ENCODE data around the gene C5orf58. TPM values are rescaled to one million over a fixed set of nuclear protein-coding genes. Genes with fewer than 3 reads are reported as not detected.

The C5orf58 gene
- total RNA-seq, 1 donor from 2014 or later: not detected

DNA sequence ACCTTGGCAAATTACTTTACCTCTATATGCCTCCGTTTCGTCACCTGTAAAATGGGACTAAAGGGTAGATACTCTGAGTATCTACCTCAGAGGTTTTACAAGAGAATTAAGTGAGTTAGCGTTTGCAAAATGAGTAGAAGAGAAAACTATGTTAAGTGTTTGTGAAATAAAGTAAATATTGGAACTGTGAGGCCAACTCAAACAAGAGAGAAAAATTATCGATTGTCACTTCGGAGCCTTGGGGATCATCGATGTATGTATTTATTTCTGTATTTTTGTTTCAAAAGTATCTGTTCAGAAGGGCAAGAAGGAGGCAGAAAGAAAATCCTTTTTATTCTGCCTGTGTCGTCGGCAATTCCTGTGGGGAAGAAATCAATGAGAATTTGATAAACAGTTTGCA, 25.8 kb upstream of the C5orf58 start:
- DNase-seq (ENCODE audit: low spot score): no peak
- peaks cover 23% of the 10 kb centered on the region for H3K27me3 Mint-ChIP-seq (ENCODE audit: low read depth)
- no peak overlapping the region for H3K27ac Mint-ChIP-seq
- H3K4me3 Mint-ChIP-seq (ENCODE audit: low read depth): no peak overlapping the region
- intact Hi-C loops (cut with micrococcal nuclease): no loop called here
- H3K4me1 Mint-ChIP-seq (ENCODE audit: low read depth): no peaks in the 10 kb centered on the region
- H3K36me3 Mint-ChIP-seq (ENCODE audit: low read depth): no peaks in the 10 kb centered on the region
- no peaks in the 10 kb centered on the region for H3K9me3 Mint-ChIP-seq

DNA sequence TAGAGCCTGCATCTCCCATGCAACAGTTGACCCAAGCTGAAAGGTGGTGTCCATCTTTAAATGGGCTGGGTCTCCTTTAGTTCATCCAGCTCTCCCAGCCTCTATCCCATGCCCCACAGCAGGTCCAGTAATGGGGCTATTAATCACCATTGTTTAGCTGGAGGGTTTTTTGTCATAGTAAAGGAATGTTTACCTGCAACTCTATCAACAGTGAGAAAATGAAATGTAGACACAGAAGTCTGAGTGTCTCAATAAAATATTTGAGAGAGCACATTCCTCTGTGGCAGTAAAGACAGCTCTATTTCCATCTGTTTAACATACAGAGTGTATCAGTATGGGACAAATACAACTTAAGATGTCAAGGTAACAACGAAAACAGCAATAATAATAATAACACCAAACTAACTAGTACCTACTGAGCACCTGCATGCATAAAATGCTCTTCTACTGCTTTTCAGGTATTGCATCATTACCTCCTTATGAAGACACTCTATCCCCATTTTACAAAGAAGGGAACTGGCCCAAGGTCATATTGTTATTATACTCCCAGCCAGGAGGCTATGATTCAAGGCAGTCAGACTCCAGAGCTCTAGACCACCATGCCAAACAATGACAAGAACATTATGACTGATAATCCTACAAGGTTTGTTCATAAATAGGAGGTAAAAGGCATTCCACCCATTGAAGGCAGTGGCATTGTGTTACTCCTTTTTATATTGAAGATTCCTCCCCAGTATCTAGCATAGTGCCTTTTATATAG, 21.0 kb upstream of the C5orf58 start:
- no peaks in the 10 kb centered on the region for H3K36me3 Mint-ChIP-seq (ENCODE audit: low read depth)
- intact Hi-C loops (cut with micrococcal nuclease): no loop called here

DNA sequence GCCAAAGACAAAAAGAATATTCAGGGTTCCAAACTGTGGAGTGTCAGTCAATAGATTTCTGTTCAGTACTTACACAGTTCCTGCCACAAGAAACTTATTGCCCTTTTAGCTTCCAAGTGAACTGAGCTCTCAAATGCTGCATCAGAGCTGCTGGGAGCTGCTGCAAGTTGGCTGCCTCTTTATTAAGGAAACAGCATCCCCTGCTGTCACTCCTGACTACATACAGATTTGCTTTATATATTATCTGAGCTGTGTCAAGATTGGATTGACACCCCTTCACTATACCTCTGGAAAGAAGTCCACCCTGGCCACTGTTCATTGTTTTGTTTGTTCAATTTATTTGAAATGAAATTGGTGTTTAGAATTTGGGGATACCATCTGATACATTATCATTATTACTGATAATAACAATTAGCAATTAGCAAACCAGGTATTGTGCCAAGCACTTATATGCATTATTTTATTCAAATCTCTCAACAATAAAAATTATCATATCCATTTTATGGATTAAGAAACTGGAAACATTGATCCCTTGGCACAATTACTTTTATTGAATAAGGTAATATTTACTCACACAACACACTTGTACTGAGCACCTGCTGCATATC, 16.4 kb upstream of the C5orf58 start:
- Mint-ChIP-seq H3K36me3 (ENCODE audit: low read depth) (no peaks in the 10 kb centered on the region), H3K4me1 (ENCODE audit: low read depth) (no peaks in the 10 kb centered on the region), H3K27ac (no peak overlapping the region), H3K9me3 (no peaks in the 10 kb centered on the region), H3K27me3 (ENCODE audit: low read depth) (peaks cover 15% of the 10 kb centered on the region), H3K4me3 (ENCODE audit: low read depth) (no peak overlapping the region)
- intact Hi-C loops (cut with micrococcal nuclease): loop anchor here (2.0 kb wide), 1 partner anchor 116 kb away; no protein-coding TSS in a partner anchor
- DNase-seq (ENCODE audit: low spot score): no peak

More for the DNA sequence above, 21.0 kb upstream of the C5orf58 start:
- no peak for DNase-seq (ENCODE audit: low spot score)
- H3K27ac Mint-ChIP-seq: no peak overlapping the region
- no peaks in the 10 kb centered on the region for H3K4me1 Mint-ChIP-seq (ENCODE audit: low read depth)
- no peak overlapping the region for H3K4me3 Mint-ChIP-seq (ENCODE audit: low read depth)
- H3K9me3 Mint-ChIP-seq: no peaks in the 10 kb centered on the region
- H3K27me3 Mint-ChIP-seq (ENCODE audit: low read depth): peaks cover 34% of the 10 kb centered on the region

DNA sequence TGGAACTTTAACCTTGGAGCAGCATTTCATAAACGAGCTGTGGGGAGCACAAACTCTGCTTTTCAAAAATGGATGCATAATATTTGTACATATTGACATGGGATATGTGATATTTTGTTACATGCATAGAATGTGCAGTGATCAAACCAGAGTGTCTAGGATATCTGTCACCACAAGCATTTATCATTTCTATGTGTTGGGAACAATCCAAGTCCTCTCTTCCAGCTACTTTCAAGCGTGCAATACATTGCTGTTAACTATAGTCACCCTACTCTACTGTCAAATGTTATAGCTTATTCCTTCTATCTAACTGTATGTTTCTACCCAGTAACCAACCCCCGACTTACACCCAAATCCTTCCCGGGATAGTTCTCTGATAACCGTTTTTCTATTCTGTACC, 15.0 kb upstream of the C5orf58 start:
- Mint-ChIP-seq H3K27ac (no peak overlapping the region), H3K9me3 (no peaks in the 10 kb centered on the region), H3K4me1 (ENCODE audit: low read depth) (no peaks in the 10 kb centered on the region), H3K4me3 (ENCODE audit: low read depth) (no peak overlapping the region), H3K36me3 (ENCODE audit: low read depth) (no peaks in the 10 kb centered on the region), H3K27me3 (ENCODE audit: low read depth) (peaks cover 13% of the 10 kb centered on the region)
- DNase-seq (ENCODE audit: low spot score): no peak
- intact Hi-C loops (cut with micrococcal nuclease): loop anchor here (2.0 kb wide), 1 partner anchor 117 kb away; no protein-coding TSS in a partner anchor

DNA sequence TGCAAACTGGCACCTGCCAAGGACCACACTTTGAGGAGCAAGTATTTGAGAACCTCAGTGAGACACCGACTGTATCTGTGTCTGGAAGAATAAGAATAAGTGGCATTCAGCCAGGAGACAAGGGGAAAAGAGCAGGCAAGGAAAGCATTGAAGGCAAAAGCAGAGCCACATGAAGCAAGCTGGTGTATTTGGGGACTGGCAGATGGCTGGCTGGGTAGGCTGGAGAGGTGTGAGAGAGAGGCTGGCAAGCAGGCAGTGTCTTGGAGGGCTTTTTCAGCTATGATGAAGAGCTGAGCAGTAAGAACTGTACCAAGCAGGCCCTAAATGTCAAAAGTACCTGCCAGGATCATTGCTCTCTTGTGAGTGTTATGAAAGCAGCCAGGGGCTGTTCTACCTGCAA, 14.1 kb upstream of the C5orf58 start:
- H3K9me3 Mint-ChIP-seq: no peaks in the 10 kb centered on the region
- peaks cover 9% of the 10 kb centered on the region for H3K27me3 Mint-ChIP-seq (ENCODE audit: low read depth)
- no peak overlapping the region for H3K27ac Mint-ChIP-seq
- no peaks in the 10 kb centered on the region for H3K36me3 Mint-ChIP-seq (ENCODE audit: low read depth)
- H3K4me3 Mint-ChIP-seq (ENCODE audit: low read depth): no peak overlapping the region
- no peak for DNase-seq (ENCODE audit: low spot score)
- intact Hi-C loops (cut with micrococcal nuclease): no loop called here
- H3K4me1 Mint-ChIP-seq (ENCODE audit: low read depth): no peaks in the 10 kb centered on the region

DNA sequence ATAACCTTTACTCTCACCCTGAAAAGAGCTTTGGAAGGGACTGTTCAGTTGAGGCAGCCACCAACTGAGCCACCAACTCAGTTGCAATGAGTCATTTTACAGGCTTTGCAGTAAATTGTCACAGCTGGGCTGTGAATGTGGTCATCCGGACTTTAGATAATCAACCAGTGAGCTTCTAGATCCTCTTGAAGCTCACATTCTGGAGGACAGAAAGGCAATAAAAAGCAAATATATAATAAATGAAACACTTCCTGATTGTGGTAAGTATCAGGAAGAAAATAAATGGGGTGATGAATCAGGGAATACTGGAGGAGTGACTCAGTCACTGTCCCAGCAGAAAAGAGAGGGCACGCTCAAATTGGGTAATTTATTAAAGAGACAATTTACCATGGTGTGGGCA, 13.2 kb upstream of the C5orf58 start:
- Mint-ChIP-seq H3K36me3 (ENCODE audit: low read depth) (no peaks in the 10 kb centered on the region), H3K4me1 (ENCODE audit: low read depth) (no peaks in the 10 kb centered on the region), H3K27ac (no peak overlapping the region), H3K27me3 (ENCODE audit: low read depth) (peaks cover 6% of the 10 kb centered on the region), H3K9me3 (no peaks in the 10 kb centered on the region), H3K4me3 (ENCODE audit: low read depth) (no peak overlapping the region)
- intact Hi-C loops (cut with micrococcal nuclease): no loop called here
- DNase-seq (ENCODE audit: low spot score): no peak

DNA sequence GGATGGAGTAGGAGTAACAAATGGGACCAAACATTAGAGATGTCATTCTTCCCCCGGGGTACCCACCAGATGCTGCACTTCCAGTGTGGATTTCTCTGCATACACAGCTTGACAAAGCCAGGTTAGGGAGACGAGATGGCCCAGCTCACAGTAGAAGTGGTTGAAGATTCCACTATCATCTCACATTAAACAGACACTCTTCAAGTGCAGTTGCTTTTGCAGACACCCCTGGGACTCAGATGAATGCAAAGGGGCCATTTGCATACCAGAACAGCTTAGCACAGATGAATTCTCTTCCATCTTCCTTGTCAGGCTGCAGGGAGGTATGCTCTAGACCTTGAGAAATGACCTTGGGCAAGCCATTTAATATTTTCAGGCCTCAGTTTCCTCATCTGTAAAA, 12.6 kb upstream of the C5orf58 start:
- no peak overlapping the region for H3K27ac Mint-ChIP-seq
- no peak overlapping the region for H3K4me3 Mint-ChIP-seq (ENCODE audit: low read depth)
- no peaks in the 10 kb centered on the region for H3K9me3 Mint-ChIP-seq
- DNase-seq (ENCODE audit: low spot score): no peak
- no peaks in the 10 kb centered on the region for H3K36me3 Mint-ChIP-seq (ENCODE audit: low read depth)
- peaks cover 6% of the 10 kb centered on the region for H3K27me3 Mint-ChIP-seq (ENCODE audit: low read depth)
- H3K4me1 Mint-ChIP-seq (ENCODE audit: low read depth): no peaks in the 10 kb centered on the region
- intact Hi-C loops (cut with micrococcal nuclease): no loop called here

GRCh38 chr5:170221327-170221741, 11.5 kb upstream of the C5orf58 start:
- Mint-ChIP-seq H3K4me1 (ENCODE audit: low read depth) (peaks cover 3% of the 10 kb centered on the region), H3K9me3 (no peaks in the 10 kb centered on the region), H3K27ac (no peak overlapping the region), H3K4me3 (ENCODE audit: low read depth) (no peak overlapping the region), H3K36me3 (ENCODE audit: low read depth) (no peaks in the 10 kb centered on the region), H3K27me3 (ENCODE audit: low read depth) (no peaks in the 10 kb centered on the region)
- intact Hi-C loops (cut with micrococcal nuclease): no loop called here
- DNase-seq (ENCODE audit: low spot score): no peak

- H3K27ac Mint-ChIP-seq: no peak overlapping the region
- H3K36me3 Mint-ChIP-seq (ENCODE audit: low read depth): no peaks in the 10 kb centered on the region
- H3K4me1 Mint-ChIP-seq (ENCODE audit: low read depth): peaks cover 3% of the 10 kb centered on the region
- no peaks in the 10 kb centered on the region for H3K27me3 Mint-ChIP-seq (ENCODE audit: low read depth)
- H3K4me3 Mint-ChIP-seq (ENCODE audit: low read depth): no peak overlapping the region
- no peak for DNase-seq (ENCODE audit: low spot score)
- intact Hi-C loops (cut with micrococcal nuclease): no loop called here
- no peaks in the 10 kb centered on the region for H3K9me3 Mint-ChIP-seq
Observed at GRCh38 chr5:170223360-170223759, 9.4 kb upstream of the C5orf58 start.

GRCh38 chr5:170223906-170224305, 8.9 kb upstream of the C5orf58 start:
- H3K4me1 Mint-ChIP-seq (ENCODE audit: low read depth): peaks cover 3% of the 10 kb centered on the region
- no peak overlapping the region for H3K4me3 Mint-ChIP-seq (ENCODE audit: low read depth)
- no peaks in the 10 kb centered on the region for H3K36me3 Mint-ChIP-seq (ENCODE audit: low read depth)
- no peak for DNase-seq (ENCODE audit: low spot score)
- no peaks in the 10 kb centered on the region for H3K27me3 Mint-ChIP-seq (ENCODE audit: low read depth)
- no peaks in the 10 kb centered on the region for H3K9me3 Mint-ChIP-seq
- intact Hi-C loops (cut with micrococcal nuclease): no loop called here
- H3K27ac Mint-ChIP-seq: no peak overlapping the region

GRCh38 chr5:170225326-170226128, 7.3 kb upstream of the C5orf58 start:
- Mint-ChIP-seq H3K9me3 (no peaks in the 10 kb centered on the region), H3K4me3 (ENCODE audit: low read depth) (no peak overlapping the region), H3K27ac (no peak overlapping the region), H3K36me3 (ENCODE audit: low read depth) (no peaks in the 10 kb centered on the region), H3K4me1 (ENCODE audit: low read depth) (peaks cover 3% of the 10 kb centered on the region), H3K27me3 (ENCODE audit: low read depth) (no peaks in the 10 kb centered on the region)
- intact Hi-C loops (cut with micrococcal nuclease): loop anchor here (1.0 to 2.0 kb wide), 3 partner anchors 41 to 195 kb away; no protein-coding TSS in a partner anchor
- DNase-seq (ENCODE audit: low spot score): peak; percentile 54

DNA sequence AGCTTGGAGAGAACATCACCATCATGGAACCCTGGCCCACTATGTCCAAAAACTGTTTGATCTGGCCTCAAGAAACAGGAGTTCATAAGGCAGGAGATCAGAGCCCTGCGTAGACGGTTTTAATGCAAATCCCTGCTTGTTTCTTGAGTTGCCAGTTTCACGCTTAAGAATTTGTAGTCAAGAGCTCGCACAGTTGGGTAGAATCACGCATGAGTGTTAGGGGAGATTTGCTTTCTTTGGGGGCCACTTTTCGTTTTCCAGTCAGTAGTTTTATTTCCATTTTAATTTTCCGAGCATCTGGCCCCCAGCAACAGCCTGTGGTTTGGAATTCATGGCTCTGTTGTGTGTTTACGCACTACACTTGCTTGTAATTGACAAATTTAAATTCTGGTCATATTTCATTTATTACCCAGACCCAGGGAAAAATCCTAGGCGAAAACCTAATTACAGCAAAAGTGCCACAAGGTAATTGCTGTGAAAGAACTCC, 6.6 kb upstream of the C5orf58 start:
- Mint-ChIP-seq H3K27ac (no peak overlapping the region), H3K27me3 (ENCODE audit: low read depth) (no peaks in the 10 kb centered on the region), H3K9me3 (no peaks in the 10 kb centered on the region), H3K36me3 (ENCODE audit: low read depth) (no peaks in the 10 kb centered on the region), H3K4me3 (ENCODE audit: low read depth) (no peak overlapping the region), H3K4me1 (ENCODE audit: low read depth) (peaks cover 3% of the 10 kb centered on the region)
- intact Hi-C loops (cut with micrococcal nuclease): loop anchor here (1.0 to 2.0 kb wide), 3 partner anchors 41 to 194 kb away; no protein-coding TSS in a partner anchor
- DNase-seq (ENCODE audit: low spot score): no peak

All from activated T-helper 2 cell treated with anti-CD3 and anti-CD28 coated beads, Interferon-gamma antibody, Interleukin-2, Interleukin-4, amounts not matched to agents 10 μg/mL and 5 μg/mL and 100 μg/mL, durations not matched to agents 14 hours and 24 hours and 36 hours (primary cell).